Lower leg skin (tissue), 4 donors: ENCODE measurements around the gene DRC7. TPM values are rescaled to one million over a fixed set of nuclear protein-coding genes. Genes with fewer than 3 reads are reported as not detected.
A peak's percentile ranks its signal among the peaks of the same experiment; 100 is the strongest.
"Not testable (repeated sequence)": the region's sequence is repeated elsewhere in the genome, so short reads cannot be mapped to it uniquely, and the experiment has no call there.

Experiments
- DNase-seq, 2 donors: peaks; one replicate each; pipeline ENCODE4 v3.0.0-alpha.2; 2019; ENCODE audit warnings: low spot score in 2 of 2
- H3K4me3 ChIP-seq: fragments of 200-600 bp; sonication (generic); 2 replicates; pipeline ENCODE4 v1.5.1; 2017; ENCODE audit warnings: mild to moderate bottlenecking, low read depth; ENCODE audit not compliant: poor library complexity, severe bottlenecking
- CTCF ChIP-seq, 3 donors: fragments of 450-650 bp; IDR thresholded peaks; one replicate each; pipeline ENCODE4 v1.5.1; 2016; ENCODE audit warnings: antibody characterized with exemption in 3 of 3, mild to moderate bottlenecking in 3 of 3, moderate library complexity in 2 of 3
- POLR2A ChIP-seq, 2 donors: fragments of 450-650 bp; IDR thresholded peaks; one replicate each; pipeline ENCODE4 v1.6.1; 2016 to 2017; ENCODE audit warnings: antibody characterized with exemption in 2 of 2, mild to moderate bottlenecking in 1 of 2, moderate library complexity in 1 of 2
- WGBS, 2 donors: methylation state at CpG; one replicate each; pipeline ENCODE4 v1.1.5; 2018; 5-methylcytosine and 5-hydroxymethylcytosine counted together
- intact Hi-C: fragments of 100-400 bp; cut with DNase I; formaldehyde crosslinking; loops from one replicate; pipeline ENCODE4 v1.15.0; 2023; ENCODE audit warnings: low total_unique reads
- total RNA-seq, 4 donors: library from RNA; depleted of rRNA; stranded (reverse); fragments of >200 nt; gene quantifications; one replicate each; pipeline ENCODE4 v1.1.0, GENCODE V29; 2016

DRC7 gene
- total RNA-seq, 4 donors from 2014 or later, result not detected

GRCh38 chr16:57707331-57707730, 12.7 kb downstream of the DRC7 start:
- H3K4me3 ChIP-seq, result no peak overlapping the region
- TF ChIP-seq CTCF (IDR thresholded peaks at IDR 0.05), result no peak
- TF ChIP-seq POLR2A (IDR thresholded peaks at IDR 0.05), result no peak
- 89 to 91% methylated on average over 11 of the region's 11 CpGs for WGBS, 2 donors
- intact Hi-C loops, result no loop called here
- peak in 1 of 2 donors; percentile 68 for DNase-seq

- intact Hi-C loops, result no loop called here
- H3K4me3 ChIP-seq, result no peak overlapping the region
- no peak for DNase-seq
- 93 to 95% methylated on average over 3 of the region's 3 CpGs for WGBS, 2 donors
- TF ChIP-seq CTCF (IDR thresholded peaks at IDR 0.05), result no peak
- no peak for TF ChIP-seq POLR2A (IDR thresholded peaks at IDR 0.05)
Observed at GRCh38 chr16:57708168-57708567, 13.6 kb downstream of the DRC7 start.

- intact Hi-C loops, result no loop called here
- TF ChIP-seq POLR2A (IDR thresholded peaks at IDR 0.05), result no peak
- no peak for TF ChIP-seq CTCF (IDR thresholded peaks at IDR 0.05)
- DNase-seq, result peak in 1 of 2 donors; percentile 21
- WGBS, 2 donors, result 93 to 95% methylated on average over 3 of the region's 3 CpGs
- H3K4me3 ChIP-seq, result no peak overlapping the region
Observed at GRCh38 chr16:57709663-57710062, 15.1 kb downstream of the DRC7 start.

GRCh38 chr16:57711346-57711745, 16.7 kb downstream of the DRC7 start:
- TF ChIP-seq CTCF (IDR thresholded peaks at IDR 0.05) (no peak), POLR2A (IDR thresholded peaks at IDR 0.05) (no peak)
- no peak overlapping the region for H3K4me3 ChIP-seq
- intact Hi-C loops, result no loop called here
- peak in 1 of 2 donors; percentile 40 for DNase-seq
- WGBS, 2 donors, result 74 to 76% methylated on average over 5 of the region's 5 CpGs

- no peak overlapping the region for H3K4me3 ChIP-seq
- TF ChIP-seq CTCF (IDR thresholded peaks at IDR 0.05) (no peak), POLR2A (IDR thresholded peaks at IDR 0.05) (no peak)
- WGBS, 2 donors, result 90 to 95% methylated on average over 3 of the region's 3 CpGs
- DNase-seq, result no peak
- intact Hi-C loops, result no loop called here
Observed at GRCh38 chr16:57711993-57712392, 17.4 kb downstream of the DRC7 start.

- intact Hi-C loops, result not testable (repeated sequence)
Observed at GRCh38 chr16:57712569-57712968, 18.0 kb downstream of the DRC7 start.

More at GRCh38 chr16:57712569-57712968, 18.0 kb downstream of the DRC7 start:
- DNase-seq, result peak in 1 of 2 donors; percentile 5
- H3K4me3 ChIP-seq, result not testable (repeated sequence)
- WGBS, 2 donors, result 58 to 60% methylated on average over 6 of the region's 6 CpGs
